Measurements from ENCODE around the gene PSG5. TPM values are rescaled to one million over a fixed set of nuclear protein-coding genes. Genes with fewer than 3 reads are reported as not detected.

PSG5 gene
- total RNA-seq, 1 donor from 2014 or later = not detected

Other genes starting within 250 kb of the PSG5 start
- gene PSG7, start 249.3 kb downstream of the PSG5 start, total RNA-seq = not detected in 2 replicates
- gene PSG11, start 160.1 kb downstream of the PSG5 start, total RNA-seq = not detected in 2 replicates
- gene PSG2, start 103.8 kb downstream of the PSG5 start, total RNA-seq = not detected in 2 replicates
- 0.40 TPM in 1 of 2 replicates, not detected in the other for gene PSG4, start 19.1 kb upstream of the PSG5 start, total RNA-seq
- gene PSG9, start 83.0 kb upstream of the PSG5 start, total RNA-seq = not detected in 2 replicates
- under 0.01 and 2.6 TPM in 2 replicates for gene CD177, start 167.2 kb upstream of the PSG5 start, total RNA-seq
- gene TEX101, start 228.4 kb upstream of the PSG5 start, total RNA-seq = not detected in 2 replicates

Measured in lung microvascular endothelial cell (primary cell).